Raji (cell line): ENCODE results near the gene ZNF619.
A peak's percentile ranks its signal among the peaks of the same experiment; 100 is the strongest.

Experiments
- POLR2A ChIP-seq: IDR thresholded peaks from 2 replicates; pipeline ENCODE4 v1.6.1; 2011; ENCODE audit warnings: low read depth, low read length, control low read depth; ENCODE audit not compliant: insufficient read depth

The ZNF619 gene

GRCh38 chr3:40505599-40506462 is 28.9 kb downstream of the ZNF619 start, which contains the start of gene ZNF620:
TSS of gene ZNF620 (plus strand) at chr3:40506039. CDS start at chr3:40506353, 314 bp downstream.
- TF ChIP-seq POLR2A, result no peak

- TF ChIP-seq POLR2A, result no peak
Measured at GRCh38 chr3:40511031-40511718, 34.3 kb downstream of the ZNF619 start.

- no peak for TF ChIP-seq POLR2A
Measured at GRCh38 chr3:40516201-40516600, 39.3 kb downstream of the ZNF619 start.

GRCh38 chr3:40518067-40518466 is 41.1 kb downstream of the ZNF619 start:
- TF ChIP-seq POLR2A, result no peak

- no peak for TF ChIP-seq POLR2A
Measured at GRCh38 chr3:40518848-40519247, 41.9 kb downstream of the ZNF619 start.

- no peak for TF ChIP-seq POLR2A
Measured at GRCh38 chr3:40521254-40521653, 44.3 kb downstream of the ZNF619 start.

GRCh38 chr3:40523781-40524180 is 46.9 kb downstream of the ZNF619 start:
- no peak for TF ChIP-seq POLR2A

- TF ChIP-seq POLR2A, result no peak
Measured at GRCh38 chr3:40524222-40524567, 47.3 kb downstream of the ZNF619 start.

GRCh38 chr3:40524568-40525285 is 47.8 kb downstream of the ZNF619 start, which contains the start of gene ZNF621:
TSS of gene ZNF621 (plus strand) at chr3:40524960. CDS start at chr3:40525841, 881 bp downstream.
- peak; percentile 93 for TF ChIP-seq POLR2A

GRCh38 chr3:40528426-40528825 is 51.5 kb downstream of the ZNF619 start:
- no peak for TF ChIP-seq POLR2A

GRCh38 chr3:40532252-40532651 is 55.3 kb downstream of the ZNF619 start:
- TF ChIP-seq POLR2A, result no peak

- no peak for TF ChIP-seq POLR2A
Measured at GRCh38 chr3:40534283-40534682, 57.4 kb downstream of the ZNF619 start.
